ENCODE measurements around the gene PYDC1.
"Not testable (repeated sequence)": the region's sequence is repeated elsewhere in the genome, so short reads cannot be mapped to it uniquely, and the experiment has no call there.

The PYDC1 gene

DNA sequence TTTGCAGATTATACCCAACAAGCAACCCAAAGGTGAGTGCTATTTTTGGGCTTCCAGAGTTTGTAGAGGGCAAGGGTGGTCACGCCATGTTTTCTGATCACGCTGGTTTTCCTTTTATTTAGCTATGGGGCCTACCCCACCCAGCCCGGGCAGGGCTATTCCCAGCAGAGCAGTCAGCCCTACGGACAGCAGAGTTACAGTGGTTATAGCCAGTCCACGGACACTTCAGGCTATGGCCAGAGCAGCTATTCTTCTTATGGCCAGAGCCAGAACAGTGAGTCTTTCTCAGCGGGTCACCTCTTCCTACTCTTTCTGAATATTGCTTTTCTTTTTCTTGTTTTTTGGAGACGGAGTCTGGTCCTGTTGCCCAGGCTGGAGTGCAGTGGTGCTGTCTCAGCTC, 34.5 kb downstream of the PYDC1 start:
- Histone ChIP-seq H3K9me3 (ENCODE audit: insufficient read depth, low read depth, low read length) (no peaks in the 10 kb centered on the region), H3K4me1 (ENCODE audit: insufficient read depth, low read length) (peaks cover 7% of the 10 kb centered on the region), H3K27ac (ENCODE audit: low read length) (no peak overlapping the region), H3K36me3 (ENCODE audit: insufficient read depth, low read depth, low read length) (peaks cover 64% of the 10 kb centered on the region), H3K4me3 (ENCODE audit: low read length) (peak overlapping the region; percentile 100), H3K27me3 (ENCODE audit: insufficient read depth, low read length) (no peaks in the 10 kb centered on the region), H3K9ac (ENCODE audit: low read depth, low read length) (peak overlapping the region; percentile 99)

DNA sequence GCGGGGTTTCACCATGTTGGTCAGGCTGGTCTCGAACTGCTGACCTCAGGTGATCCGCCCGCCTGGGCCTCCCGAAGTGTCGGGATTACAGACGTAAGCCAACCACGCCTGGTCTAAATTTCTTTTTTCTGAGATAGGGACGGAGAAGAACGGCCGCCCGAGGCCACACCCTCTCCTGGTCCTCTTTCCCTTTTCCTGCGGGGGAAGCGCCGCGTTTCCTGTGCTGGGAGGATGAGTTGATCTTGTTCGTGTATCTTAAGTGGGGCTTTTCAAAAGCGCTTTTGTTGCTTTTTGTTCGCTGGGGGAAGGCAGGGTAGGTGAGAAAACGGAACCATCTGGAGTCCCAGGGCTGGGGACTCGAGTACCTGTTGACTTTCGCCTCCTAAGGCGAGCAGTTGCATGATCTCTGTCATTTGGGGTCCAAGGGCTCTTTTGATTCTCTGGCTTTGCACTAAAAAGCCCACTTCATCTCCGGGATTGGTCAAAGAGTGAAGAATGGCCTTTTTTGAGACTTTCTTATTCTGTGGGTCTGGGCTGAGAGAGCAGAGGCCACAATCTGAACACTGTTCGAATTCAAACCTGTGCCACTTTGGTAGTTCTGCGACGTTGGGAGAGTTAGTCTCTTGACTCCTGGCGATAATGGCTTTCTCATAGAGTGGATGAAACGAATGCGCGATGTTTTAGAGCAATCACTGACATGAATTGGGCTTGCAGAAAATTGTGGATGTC, 35.7 kb downstream of the PYDC1 start:
- peaks cover 7% of the 10 kb centered on the region for H3K4me1 ChIP-seq (ENCODE audit: insufficient read depth, low read length)
- peak overlapping the region; percentile 99 for H3K9ac ChIP-seq (ENCODE audit: low read depth, low read length)
- peak overlapping the region; percentile 100 for H3K4me3 ChIP-seq (ENCODE audit: low read length)
- H3K9me3 ChIP-seq (ENCODE audit: insufficient read depth, low read depth, low read length), result no peaks in the 10 kb centered on the region
- H3K27ac ChIP-seq (ENCODE audit: low read length), result no peak overlapping the region
- no peaks in the 10 kb centered on the region for H3K27me3 ChIP-seq (ENCODE audit: insufficient read depth, low read length)
- H3K36me3 ChIP-seq (ENCODE audit: insufficient read depth, low read depth, low read length), result peaks cover 53% of the 10 kb centered on the region

DNA sequence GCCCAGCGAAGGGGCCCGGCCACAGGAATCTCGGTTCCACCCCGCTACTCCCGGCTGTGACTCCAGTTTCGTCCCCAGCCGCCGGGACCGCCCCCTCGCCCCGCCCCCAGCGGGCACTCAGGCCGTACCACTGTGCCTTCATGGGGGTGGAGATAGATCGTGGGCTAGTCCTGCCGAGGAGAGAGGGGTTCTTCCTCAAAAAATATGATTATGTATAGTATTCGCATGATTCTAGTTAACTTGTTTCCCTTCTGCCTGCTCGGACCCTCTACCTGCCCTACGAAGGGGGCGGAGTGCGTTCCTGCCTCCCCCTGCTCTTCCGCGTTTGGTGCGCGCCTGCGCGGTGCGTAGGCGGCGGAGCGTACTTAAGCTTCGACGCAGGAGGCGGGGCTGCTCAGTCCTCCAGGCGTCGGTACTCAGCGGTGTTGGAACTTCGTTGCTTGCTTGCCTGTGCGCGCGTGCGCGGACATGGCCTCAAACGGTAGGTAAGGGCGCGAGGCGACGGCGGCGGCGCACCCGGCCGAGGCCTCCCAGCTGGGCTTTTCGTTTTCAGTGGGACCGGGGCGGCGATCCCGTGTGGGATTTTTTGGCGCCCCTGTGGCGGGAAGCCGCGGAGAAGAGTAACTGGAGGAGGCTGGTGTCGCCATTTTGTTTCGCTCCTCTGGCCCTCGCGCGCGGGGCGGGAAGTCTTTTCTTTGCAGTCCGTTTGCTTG, 37.0 kb downstream of the PYDC1 start, which contains the start of gene FUS:
Gene FUS, plus strand, starts transcription at position 393 of the 713 bp plus-strand sequence. Its CDS starts 76 bp downstream, at position 469.
- peak within 1 kb of the TSS; percentile 100 for H3K27ac ChIP-seq (ENCODE audit: low read length)
- peaks cover 39% of the 10 kb centered on the region for H3K36me3 ChIP-seq (ENCODE audit: insufficient read depth, low read depth, low read length)
- H3K4me1 ChIP-seq (ENCODE audit: insufficient read depth, low read length), result peaks cover 7% of the 10 kb centered on the region
- no peaks in the 10 kb centered on the region for H3K9me3 ChIP-seq (ENCODE audit: insufficient read depth, low read depth, low read length)
- H3K4me3 ChIP-seq (ENCODE audit: low read length), result peak within 1 kb of the TSS; percentile 100
- no peaks in the 10 kb centered on the region for H3K27me3 ChIP-seq (ENCODE audit: insufficient read depth, low read length)
- H3K9ac ChIP-seq (ENCODE audit: low read depth, low read length), result peak within 1 kb of the TSS; percentile 99

GRCh38 chr16:31179219-31179746, 37.7 kb downstream of the PYDC1 start:
- Histone ChIP-seq H3K9ac (ENCODE audit: low read depth, low read length) (peak overlapping the region; percentile 99; the same call in 1 of the 2 replicates), H3K36me3 (ENCODE audit: insufficient read depth, low read depth, low read length) (peaks cover 33% of the 10 kb centered on the region), H3K4me1 (ENCODE audit: insufficient read depth, low read length) (peaks cover 7% of the 10 kb centered on the region), H3K9me3 (ENCODE audit: insufficient read depth, low read depth, low read length) (no peaks in the 10 kb centered on the region), H3K27me3 (ENCODE audit: insufficient read depth, low read length) (no peaks in the 10 kb centered on the region), H3K4me3 (ENCODE audit: low read length) (peak overlapping the region; percentile 100), H3K27ac (ENCODE audit: low read length) (peak overlapping the region; percentile 100)

- H3K9ac ChIP-seq (ENCODE audit: low read depth, low read length), result no peak overlapping the region
- H3K27ac ChIP-seq (ENCODE audit: low read length), result no peak overlapping the region
- H3K27me3 ChIP-seq (ENCODE audit: insufficient read depth, low read length), result no peaks in the 10 kb centered on the region
- no peaks in the 10 kb centered on the region for H3K9me3 ChIP-seq (ENCODE audit: insufficient read depth, low read depth, low read length)
- peaks cover 4% of the 10 kb centered on the region for H3K4me1 ChIP-seq (ENCODE audit: insufficient read depth, low read length)
- H3K4me3 ChIP-seq (ENCODE audit: low read length), result no peak overlapping the region
- peaks cover 12% of the 10 kb centered on the region for H3K36me3 ChIP-seq (ENCODE audit: insufficient read depth, low read depth, low read length)
Measured at GRCh38 chr16:31177136-31177535, 39.8 kb downstream of the PYDC1 start.

DNA sequence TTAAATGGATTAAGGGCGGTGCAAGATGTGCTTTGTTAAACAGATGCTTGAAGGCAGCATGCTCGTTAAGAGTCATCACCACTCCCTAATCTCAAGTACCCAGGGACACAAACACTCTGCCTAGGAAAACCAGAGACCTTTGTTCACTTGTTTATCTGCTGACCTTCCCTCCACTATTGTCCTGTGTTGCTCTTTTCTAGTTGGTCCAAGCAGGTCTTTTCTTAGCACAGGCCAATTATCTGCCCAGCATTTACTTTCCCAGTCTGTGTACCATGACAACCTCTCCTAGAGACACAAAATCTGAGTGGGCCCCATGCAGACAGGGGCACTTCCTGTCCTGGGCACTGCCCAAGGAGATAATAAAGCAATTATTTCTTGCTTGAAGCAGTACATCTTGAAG, 46.9 kb downstream of the PYDC1 start:
- H3K27ac ChIP-seq (ENCODE audit: low read length), result not testable (repeated sequence)

DNA sequence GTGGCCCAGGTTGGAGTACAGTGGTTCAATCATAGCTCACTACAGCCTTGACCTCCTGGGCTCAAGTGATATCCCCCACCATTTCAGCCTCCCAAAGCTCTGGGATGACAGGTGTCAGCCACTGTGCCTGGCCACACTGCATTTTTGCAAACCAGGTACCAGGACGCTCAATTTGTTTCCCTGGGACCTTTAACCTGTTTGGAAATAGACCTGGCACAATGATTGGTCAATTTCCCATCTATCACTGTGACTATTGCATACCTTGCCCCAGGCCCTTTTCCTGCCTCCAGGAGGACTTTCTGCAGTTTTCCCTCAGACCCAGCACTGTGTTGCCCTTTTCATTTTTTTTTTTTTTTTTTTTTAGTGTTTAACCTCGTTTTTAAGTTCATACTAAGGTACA, 48.1 kb downstream of the PYDC1 start:
- H3K27me3 ChIP-seq (ENCODE audit: insufficient read depth, low read length), result no peaks in the 10 kb centered on the region
- H3K36me3 ChIP-seq (ENCODE audit: insufficient read depth, low read depth, low read length), result no peaks in the 10 kb centered on the region
- H3K4me3 ChIP-seq (ENCODE audit: low read length), result no peak overlapping the region
- H3K27ac ChIP-seq (ENCODE audit: low read length), result no peak overlapping the region
- no peak overlapping the region for H3K9ac ChIP-seq (ENCODE audit: low read depth, low read length)
- no peaks in the 10 kb centered on the region for H3K9me3 ChIP-seq (ENCODE audit: insufficient read depth, low read depth, low read length)
- H3K4me1 ChIP-seq (ENCODE audit: insufficient read depth, low read length), result peaks cover 4% of the 10 kb centered on the region; the same call in 1 of the 2 replicates

More for the DNA sequence above, 46.9 kb downstream of the PYDC1 start:
- not testable (repeated sequence) for H3K9me3 ChIP-seq (ENCODE audit: insufficient read depth, low read depth, low read length); H3K36me3 ChIP-seq (ENCODE audit: insufficient read depth, low read depth, low read length); H3K4me3 ChIP-seq (ENCODE audit: low read length); H3K4me1 ChIP-seq (ENCODE audit: insufficient read depth, low read length); H3K27me3 ChIP-seq (ENCODE audit: insufficient read depth, low read length); H3K9ac ChIP-seq (ENCODE audit: low read depth, low read length)

- Histone ChIP-seq H3K4me3 (ENCODE audit: low read length) (no peak overlapping the region), H3K9ac (ENCODE audit: low read depth, low read length) (no peak overlapping the region), H3K36me3 (ENCODE audit: insufficient read depth, low read depth, low read length) (no peaks in the 10 kb centered on the region), H3K9me3 (ENCODE audit: insufficient read depth, low read depth, low read length) (no peaks in the 10 kb centered on the region), H3K27ac (ENCODE audit: low read length) (no peak overlapping the region), H3K27me3 (ENCODE audit: insufficient read depth, low read length) (no peaks in the 10 kb centered on the region), H3K4me1 (ENCODE audit: insufficient read depth, low read length) (0 out of 2 replicates have a peak, but pooled peaks cover 4% of the 10 kb centered on the region)
Measured at GRCh38 chr16:31167315-31167714, 49.6 kb downstream of the PYDC1 start.
